HepG2 (cell line): ENCODE results near the gene EPDR1. TPM values are rescaled to one million over a fixed set of nuclear protein-coding genes. Genes with fewer than 3 reads are reported as not detected.

Experiments used
- CCDC6 ChIP-seq: sonication (generic); formaldehyde crosslinking; IDR thresholded peaks from 2 replicates; pipeline ENCODE4 v1.8.1; 2022; ENCODE audit warnings: mild to moderate bottlenecking, missing genetic modification reagents, moderate library complexity
- EP300 ChIP-seq, 3 experiments: sonication (generic) in 1 of 3; formaldehyde crosslinking in 1 of 3; IDR thresholded peaks; 2 replicates each; pipeline versions ENCODE4 v1.5.1 to v1.6.1; 2011 to 2020; ENCODE audit warnings: low read depth in 2 of 3, low read length in 2 of 3, borderline replicate concordance in 1 of 3, improper control_type of control experiment in 1 of 3, mild to moderate bottlenecking in 1 of 3, missing genetic modification reagents in 1 of 3, moderate library complexity in 1 of 3
- GABPB1 ChIP-seq: IDR thresholded peaks from 2 replicates; pipeline ENCODE4 v1.6.1; 2016; ENCODE audit warnings: mild to moderate bottlenecking, missing genetic modification reagents, moderate library complexity, missing compliant biosample characterization
- HOXA3 ChIP-seq: sonication (generic); formaldehyde crosslinking; IDR thresholded peaks from 2 replicates; pipeline ENCODE4 v1.5.0; 2020; ENCODE audit warnings: missing genetic modification reagents
- HOXA5 ChIP-seq: sonication (generic); formaldehyde crosslinking; IDR thresholded peaks from 2 replicates; pipeline ENCODE4 v1.4.0; 2020; ENCODE audit warnings: missing genetic modification reagents
- JUN ChIP-seq: sonication (generic); formaldehyde crosslinking; IDR thresholded peaks from 2 replicates; pipeline ENCODE4 v1.4.0; 2020; ENCODE audit warnings: mild to moderate bottlenecking, missing genetic modification reagents
- NCOA1 ChIP-seq: sonication (generic); formaldehyde crosslinking; IDR thresholded peaks from 2 replicates; pipeline ENCODE4 v1.9.0; 2021; ENCODE audit warnings: missing genetic modification reagents
- PCBP1 ChIP-seq: fragments of 200-400 bp; formaldehyde crosslinking; IDR thresholded peaks from 2 replicates; pipeline ENCODE4 v1.6.1; 2017; ENCODE audit warnings: mild to moderate bottlenecking, low read depth, low read length, borderline replicate concordance
- RFX3 ChIP-seq: IDR thresholded peaks from 2 replicates; pipeline ENCODE4 v1.6.1; 2016; ENCODE audit warnings: missing biosample characterization, missing genetic modification reagents
- SKI ChIP-seq: fragments of 450-650 bp; IDR thresholded peaks from one replicate; pipeline ENCODE4 v1.6.1; 2018; ENCODE audit warnings: mild to moderate bottlenecking; ENCODE audit not compliant: partially characterized antibody
- SP1 ChIP-seq, 2 experiments: fragments of 450-650 bp in 1 of 2; sonication (generic) in 1 of 2; formaldehyde crosslinking in 1 of 2; IDR thresholded peaks; 2 replicates each; pipeline versions ENCODE4 v1.4.0 to v1.6.1; 2016 to 2020; ENCODE audit warnings: missing genetic modification reagents in 1 of 2
- SP5 ChIP-seq: IDR thresholded peaks from 2 replicates; pipeline ENCODE4 v1.6.1; 2016; ENCODE audit warnings: low read depth, borderline replicate concordance
- ZBTB38 ChIP-seq: sonication (generic); formaldehyde crosslinking; IDR thresholded peaks from 2 replicates; pipeline ENCODE4 v1.5.1; 2020; ENCODE audit warnings: mild to moderate bottlenecking, missing genetic modification reagents
- ZNF101 ChIP-seq: sonication (generic); formaldehyde crosslinking; IDR thresholded peaks from 2 replicates; pipeline ENCODE4 v1.4.0; 2020; ENCODE audit warnings: mild to moderate bottlenecking, low read depth, missing genetic modification reagents, borderline replicate concordance
- ZNF878 ChIP-seq: sonication (generic); formaldehyde crosslinking; IDR thresholded peaks from 2 replicates; pipeline ENCODE4 v1.8.1; 2023; ENCODE audit warnings: mild to moderate bottlenecking, missing genetic modification reagents, moderate library complexity
- ZNF879 ChIP-seq: sonication (generic); formaldehyde crosslinking; IDR thresholded peaks from 2 replicates; pipeline ENCODE4 v1.8.1; 2023; ENCODE audit warnings: missing genetic modification reagents
- ZSCAN12 ChIP-seq: sonication (generic); formaldehyde crosslinking; IDR thresholded peaks from 2 replicates; pipeline ENCODE4 v1.9.0; 2021; ENCODE audit warnings: mild to moderate bottlenecking, missing genetic modification reagents
- ZSCAN31 ChIP-seq: sonication (generic); formaldehyde crosslinking; IDR thresholded peaks from 2 replicates; pipeline ENCODE4 v1.5.0; 2020; ENCODE audit warnings: low read depth, mild to moderate bottlenecking, missing genetic modification reagents
- polyA plus RNA-seq, 8 experiments: library from polyadenylated mRNA; depleted of rRNA in 3 of 8; stranded (reverse) in 7 of 8; unstranded in 1 of 8; fragments of >200 nt; fragmentation: Illumina TruSeq in 4 of 8; extraction: Trizol in 4 of 8; gene quantifications; 2 replicates each; pipeline versions ENCODE4 v1.2.1 to v1.2.3, GENCODE V29; 2011 to 2016; ENCODE audit warnings: low read depth in 4 of 8, missing spikeins in 1 of 8, mixed read lengths in 1 of 8; ENCODE audit not compliant: insufficient read depth in 1 of 8
- total RNA-seq, 5 experiments: library from RNA; depleted of rRNA; stranded (reverse); fragments of >200 nt; fragmentation: Illumina TruSeq; extraction: Trizol; gene quantifications; 2 replicates each; pipeline ENCODE4 v1.2.3, GENCODE V29; 2016; ENCODE audit warnings: low read depth in 1 of 5
- TF ChIP-seq, protein P1 (sequence below): sonication (generic); formaldehyde crosslinking; IDR thresholded peaks from 2 replicates; pipeline ENCODE4 v1.4.0; 2020; ENCODE audit warnings: missing genetic modification reagents, mild to moderate bottlenecking, borderline replicate concordance
- TF ChIP-seq, protein P2 (sequence below): IDR thresholded peaks from 2 replicates; pipeline ENCODE4 v1.6.1; 2016; ENCODE audit warnings: mild to moderate bottlenecking, missing biosample characterization, missing genetic modification reagents
- TF ChIP-seq, protein P3 (sequence below): sonication (generic); formaldehyde crosslinking; IDR thresholded peaks from 2 replicates; pipeline ENCODE4 v1.8.0; 2022; ENCODE audit warnings: low read depth, missing genetic modification reagents
- TF ChIP-seq, protein P4 (sequence below): sonication (generic); formaldehyde crosslinking; IDR thresholded peaks from 2 replicates; pipeline ENCODE4 v1.4.0; 2020; ENCODE audit warnings: missing genetic modification reagents

EPDR1 gene
- total and polyA plus RNA-seq, 2 of the 13 experiments (the other 11 are each of a cell fraction or from before 2014, with no cell fraction given) = 38.3 to 50.2 TPM

DNA sequence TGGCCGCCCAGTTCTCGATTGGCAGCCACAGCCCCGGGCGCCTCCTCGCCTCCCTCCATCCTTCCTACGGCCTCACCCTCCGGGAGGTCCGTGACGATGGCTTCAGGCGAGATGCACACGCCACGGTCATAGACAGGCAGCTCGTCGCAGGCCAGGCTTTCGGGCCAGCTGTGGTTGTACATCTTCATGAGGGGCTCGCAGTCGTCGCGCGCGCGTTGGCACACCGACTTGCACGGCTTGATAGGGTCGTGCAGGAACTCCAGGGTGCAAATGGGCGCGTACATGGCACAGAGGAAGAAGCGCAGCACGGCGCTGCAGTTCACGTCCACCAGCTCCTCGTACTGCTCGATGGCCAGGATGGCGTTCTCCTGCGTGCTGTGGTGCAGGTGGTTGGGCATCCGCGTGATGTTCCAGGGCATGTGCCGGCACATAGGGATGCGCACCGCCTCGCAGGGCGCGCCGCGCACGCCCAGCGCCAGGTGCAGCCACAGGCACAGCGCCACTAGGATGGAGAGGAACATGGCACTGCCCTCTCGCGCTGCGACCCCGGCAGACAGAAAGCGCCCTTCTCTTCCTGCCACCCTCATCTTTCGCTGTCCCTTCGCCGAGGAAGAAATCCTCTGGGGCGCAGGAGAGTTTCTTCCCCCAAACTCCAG lies 4.3 kb upstream of the EPDR1 start (continued):
- TF ChIP-seq, protein P1, sequence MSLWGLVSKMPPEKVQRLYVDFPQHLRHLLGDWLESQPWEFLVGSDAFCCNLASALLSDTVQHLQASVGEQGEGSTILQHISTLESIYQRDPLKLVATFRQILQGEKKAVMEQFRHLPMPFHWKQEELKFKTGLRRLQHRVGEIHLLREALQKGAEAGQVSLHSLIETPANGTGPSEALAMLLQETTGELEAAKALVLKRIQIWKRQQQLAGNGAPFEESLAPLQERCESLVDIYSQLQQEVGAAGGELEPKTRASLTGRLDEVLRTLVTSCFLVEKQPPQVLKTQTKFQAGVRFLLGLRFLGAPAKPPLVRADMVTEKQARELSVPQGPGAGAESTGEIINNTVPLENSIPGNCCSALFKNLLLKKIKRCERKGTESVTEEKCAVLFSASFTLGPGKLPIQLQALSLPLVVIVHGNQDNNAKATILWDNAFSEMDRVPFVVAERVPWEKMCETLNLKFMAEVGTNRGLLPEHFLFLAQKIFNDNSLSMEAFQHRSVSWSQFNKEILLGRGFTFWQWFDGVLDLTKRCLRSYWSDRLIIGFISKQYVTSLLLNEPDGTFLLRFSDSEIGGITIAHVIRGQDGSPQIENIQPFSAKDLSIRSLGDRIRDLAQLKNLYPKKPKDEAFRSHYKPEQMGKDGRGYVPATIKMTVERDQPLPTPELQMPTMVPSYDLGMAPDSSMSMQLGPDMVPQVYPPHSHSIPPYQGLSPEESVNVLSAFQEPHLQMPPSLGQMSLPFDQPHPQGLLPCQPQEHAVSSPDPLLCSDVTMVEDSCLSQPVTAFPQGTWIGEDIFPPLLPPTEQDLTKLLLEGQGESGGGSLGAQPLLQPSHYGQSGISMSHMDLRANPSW = no peak
- TF ChIP-seq, protein P2, sequence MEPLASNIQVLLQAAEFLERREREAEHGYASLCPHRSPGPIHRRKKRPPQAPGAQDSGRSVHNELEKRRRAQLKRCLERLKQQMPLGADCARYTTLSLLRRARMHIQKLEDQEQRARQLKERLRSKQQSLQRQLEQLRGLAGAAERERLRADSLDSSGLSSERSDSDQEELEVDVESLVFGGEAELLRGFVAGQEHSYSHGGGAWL = peak; percentile 69; the same call in 1 of the 2 replicates
- TF ChIP-seq NCOA1 (CRISPR knock-in tag) = no peak
- TF ChIP-seq SP1 (IDR thresholded peaks at IDR 0.05) = no peak
- no peak for TF ChIP-seq SP1 (CRISPR knock-in tag; IDR thresholded peaks at IDR 0.05)
- TF ChIP-seq RFX3 (CRISPR knock-in tag) = no peak
- no peak for TF ChIP-seq SKI
- TF ChIP-seq HOXA3 (CRISPR knock-in tag) = peak; percentile 59
- peak; percentile 36; the same call in 1 of the 2 replicates for TF ChIP-seq CCDC6
- TF ChIP-seq ZSCAN31 (CRISPR knock-in tag) = no peak
- no peak for TF ChIP-seq ZNF879
- TF ChIP-seq EP300 (IDR thresholded peaks at IDR 0.05; ENCODE audit: low read depth in 2 of 2, low read length in 2 of 2) = no peak
- no peak for TF ChIP-seq EP300 (CRISPR knock-in tag; IDR thresholded peaks at IDR 0.05; ENCODE audit: borderline replicate concordance)
- TF ChIP-seq SP5 (CRISPR knock-in tag) = no peak
- TF ChIP-seq JUN = no peak
- TF ChIP-seq, protein P3, sequence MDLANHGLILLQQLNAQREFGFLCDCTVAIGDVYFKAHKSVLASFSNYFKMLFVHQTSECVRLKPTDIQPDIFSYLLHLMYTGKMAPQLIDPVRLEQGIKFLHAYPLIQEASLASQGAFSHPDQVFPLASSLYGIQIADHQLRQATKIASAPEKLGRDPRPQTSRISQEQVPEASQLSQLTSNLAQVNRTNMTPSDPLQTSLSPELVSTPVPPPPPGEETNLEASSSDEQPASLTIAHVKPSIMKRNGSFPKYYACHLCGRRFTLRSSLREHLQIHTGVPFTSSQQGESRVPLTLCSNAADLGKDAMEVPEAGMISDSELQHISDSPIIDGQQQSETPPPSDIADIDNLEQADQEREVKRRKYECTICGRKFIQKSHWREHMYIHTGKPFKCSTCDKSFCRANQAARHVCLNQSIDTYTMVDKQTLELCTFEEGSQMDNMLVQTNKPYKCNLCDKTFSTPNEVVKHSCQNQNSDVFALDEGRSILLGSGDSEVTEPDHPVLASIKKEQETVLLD (CRISPR knock-in tag) = no peak
- peak; percentile 91; the same call in 1 of the 2 replicates for TF ChIP-seq ZBTB38
- no peak for TF ChIP-seq PCBP1
- TF ChIP-seq ZSCAN12 (CRISPR knock-in tag) = no peak
- no peak for TF ChIP-seq ZNF101 (CRISPR knock-in tag)
- TF ChIP-seq GABPB1 = peak; percentile 65; the same call in 1 of the 2 replicates
- TF ChIP-seq ZNF878 (CRISPR knock-in tag) = no peak
- TF ChIP-seq, protein P4, sequence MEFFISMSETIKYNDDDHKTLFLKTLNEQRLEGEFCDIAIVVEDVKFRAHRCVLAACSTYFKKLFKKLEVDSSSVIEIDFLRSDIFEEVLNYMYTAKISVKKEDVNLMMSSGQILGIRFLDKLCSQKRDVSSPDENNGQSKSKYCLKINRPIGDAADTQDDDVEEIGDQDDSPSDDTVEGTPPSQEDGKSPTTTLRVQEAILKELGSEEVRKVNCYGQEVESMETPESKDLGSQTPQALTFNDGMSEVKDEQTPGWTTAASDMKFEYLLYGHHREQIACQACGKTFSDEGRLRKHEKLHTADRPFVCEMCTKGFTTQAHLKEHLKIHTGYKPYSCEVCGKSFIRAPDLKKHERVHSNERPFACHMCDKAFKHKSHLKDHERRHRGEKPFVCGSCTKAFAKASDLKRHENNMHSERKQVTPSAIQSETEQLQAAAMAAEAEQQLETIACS = no peak
- TF ChIP-seq HOXA5 = no peak
